ENCODE data around the gene POC1A. TPM values are rescaled to one million over a fixed set of nuclear protein-coding genes. Genes with fewer than 3 reads are reported as not detected.
"Not testable (repeated sequence)": the region's sequence is repeated elsewhere in the genome, so short reads cannot be mapped to it uniquely, and the experiment has no call there.

The POC1A gene
- total RNA-seq, 1 experiment from 2014 or later, result 9.8 TPM

DNA sequence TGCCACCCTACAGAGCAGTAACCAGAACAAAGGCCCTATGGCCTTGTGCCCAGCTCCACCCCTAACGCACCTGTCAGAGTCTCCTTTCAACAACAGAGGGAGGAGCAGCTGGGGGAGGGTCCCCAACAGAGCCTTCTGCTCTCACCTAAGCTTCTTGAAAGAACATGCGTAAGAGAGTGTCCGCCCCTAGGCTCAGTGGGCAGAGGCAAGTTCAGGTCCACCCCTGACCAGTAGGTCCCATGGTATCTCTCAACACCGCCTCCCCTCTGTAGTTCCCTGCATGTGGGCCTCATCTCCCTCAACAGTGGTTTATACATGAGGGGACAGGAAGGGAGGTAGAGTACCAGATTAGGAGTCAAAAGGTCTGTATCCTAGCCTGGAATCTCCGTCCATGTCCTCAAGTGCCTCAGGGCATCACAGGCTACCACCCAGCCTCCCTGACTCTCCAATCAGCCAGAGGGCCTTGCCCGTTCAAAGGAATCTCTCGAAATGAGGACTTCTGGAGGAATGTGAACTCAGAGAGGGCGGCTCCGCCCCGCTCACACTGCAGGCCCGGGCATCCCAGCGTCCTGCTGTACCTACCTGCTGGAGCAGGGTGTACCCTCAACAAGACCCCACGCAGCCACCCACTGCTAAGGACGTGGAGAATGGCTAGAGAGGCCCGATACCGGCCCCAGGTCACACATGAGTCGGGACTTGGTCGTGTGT lies 680 bp downstream of the POC1A start:
- H3K27ac Mint-ChIP-seq (ENCODE audit: low read depth, unreplicated experiment), result peak overlapping the region; percentile 96
- peaks cover 10% of the 10 kb centered on the region for H3K4me1 Mint-ChIP-seq (ENCODE audit: insufficient read depth, unreplicated experiment)
- intact Hi-C loops (cut with micrococcal nuclease), result loop anchor here (2.0 to 5.0 kb wide), 3 partner anchors 45 to 184 kb away; partner anchors contain the start of gene ALAS1
- H3K27me3 Mint-ChIP-seq (ENCODE audit: insufficient read depth, unreplicated experiment), result no peaks in the 10 kb centered on the region
- TF ChIP-seq, protein P1, sequence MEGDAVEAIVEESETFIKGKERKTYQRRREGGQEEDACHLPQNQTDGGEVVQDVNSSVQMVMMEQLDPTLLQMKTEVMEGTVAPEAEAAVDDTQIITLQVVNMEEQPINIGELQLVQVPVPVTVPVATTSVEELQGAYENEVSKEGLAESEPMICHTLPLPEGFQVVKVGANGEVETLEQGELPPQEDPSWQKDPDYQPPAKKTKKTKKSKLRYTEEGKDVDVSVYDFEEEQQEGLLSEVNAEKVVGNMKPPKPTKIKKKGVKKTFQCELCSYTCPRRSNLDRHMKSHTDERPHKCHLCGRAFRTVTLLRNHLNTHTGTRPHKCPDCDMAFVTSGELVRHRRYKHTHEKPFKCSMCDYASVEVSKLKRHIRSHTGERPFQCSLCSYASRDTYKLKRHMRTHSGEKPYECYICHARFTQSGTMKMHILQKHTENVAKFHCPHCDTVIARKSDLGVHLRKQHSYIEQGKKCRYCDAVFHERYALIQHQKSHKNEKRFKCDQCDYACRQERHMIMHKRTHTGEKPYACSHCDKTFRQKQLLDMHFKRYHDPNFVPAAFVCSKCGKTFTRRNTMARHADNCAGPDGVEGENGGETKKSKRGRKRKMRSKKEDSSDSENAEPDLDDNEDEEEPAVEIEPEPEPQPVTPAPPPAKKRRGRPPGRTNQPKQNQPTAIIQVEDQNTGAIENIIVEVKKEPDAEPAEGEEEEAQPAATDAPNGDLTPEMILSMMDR (IDR thresholded peaks at IDR 0.05; ENCODE audit: unreplicated experiment), result no peak
- H3K9me3 Mint-ChIP-seq (ENCODE audit: unreplicated experiment), result no peaks in the 10 kb centered on the region
- ChIA-PET CTCF (interaction anchor here (0.5 to 2.0 kb wide), 7 partner anchors 9 to 187 kb away, joined by 3 to 9 read pairs (median 6); no protein-coding TSS in a partner anchor), POLR2A (interaction anchor here (0.6 to 1.7 kb wide), 16 partner anchors 9 to 211 kb away, joined by 3 to 14 read pairs (median 5); partner anchors contain the start of genes ABHD14B, ACY1, DUSP7 and GLYCTK)
- H3K4me3 Mint-ChIP-seq (ENCODE audit: unreplicated experiment), result peak overlapping the region; percentile 93
- peaks cover 18% of the 10 kb centered on the region for H3K36me3 Mint-ChIP-seq (ENCODE audit: insufficient read depth, unreplicated experiment)
- TSS peak; percentile 46 for BruUV-seq (replicated peaks)
- peak; percentile 40 for DNase-seq (ENCODE audit: unreplicated experiment)

DNA sequence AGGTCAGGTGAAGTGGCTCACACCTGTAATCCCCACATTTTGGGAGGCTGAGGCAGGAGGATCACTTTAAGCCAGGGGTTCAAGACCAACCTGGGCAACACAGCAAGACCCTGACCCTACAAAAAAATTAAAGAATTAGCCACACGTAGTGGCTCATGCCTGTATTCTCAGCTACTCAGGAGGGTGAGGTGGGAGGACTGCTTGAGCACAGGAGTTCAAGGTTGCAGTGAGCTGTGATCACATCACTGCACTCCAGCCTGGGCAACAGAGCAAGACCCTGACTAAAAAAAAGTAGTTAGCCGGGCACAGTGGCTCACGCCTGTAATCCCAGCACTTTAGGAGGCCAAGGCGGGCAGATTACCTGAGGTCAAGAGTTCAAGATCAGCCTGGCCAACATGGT lies 2.2 kb downstream of the POC1A start:
- H3K4me1 Mint-ChIP-seq (ENCODE audit: insufficient read depth, unreplicated experiment), result peaks cover 10% of the 10 kb centered on the region
- H3K4me3 Mint-ChIP-seq (ENCODE audit: unreplicated experiment); BruUV-seq (replicated peaks); H3K27me3 Mint-ChIP-seq (ENCODE audit: insufficient read depth, unreplicated experiment); DNase-seq (ENCODE audit: unreplicated experiment); H3K9me3 Mint-ChIP-seq (ENCODE audit: unreplicated experiment); H3K27ac Mint-ChIP-seq (ENCODE audit: low read depth, unreplicated experiment): not testable (repeated sequence)
- ChIA-PET CTCF (interaction anchor here (0.6 to 0.8 kb wide), 2 partner anchors 9 to 68 kb away, joined by 3 to 6 read pairs; no protein-coding TSS in a partner anchor), POLR2A (interaction anchor here (0.6 to 1.0 kb wide), 2 partner anchors 85 to 178 kb away, joined by 3 read pairs; partner anchors contain the start of gene ABHD14B)
- intact Hi-C loops (cut with micrococcal nuclease), result loop anchor here (5.0 kb wide), 1 partner anchor 185 kb away; no protein-coding TSS in a partner anchor
- H3K36me3 Mint-ChIP-seq (ENCODE audit: insufficient read depth, unreplicated experiment), result peaks cover 28% of the 10 kb centered on the region

DNA sequence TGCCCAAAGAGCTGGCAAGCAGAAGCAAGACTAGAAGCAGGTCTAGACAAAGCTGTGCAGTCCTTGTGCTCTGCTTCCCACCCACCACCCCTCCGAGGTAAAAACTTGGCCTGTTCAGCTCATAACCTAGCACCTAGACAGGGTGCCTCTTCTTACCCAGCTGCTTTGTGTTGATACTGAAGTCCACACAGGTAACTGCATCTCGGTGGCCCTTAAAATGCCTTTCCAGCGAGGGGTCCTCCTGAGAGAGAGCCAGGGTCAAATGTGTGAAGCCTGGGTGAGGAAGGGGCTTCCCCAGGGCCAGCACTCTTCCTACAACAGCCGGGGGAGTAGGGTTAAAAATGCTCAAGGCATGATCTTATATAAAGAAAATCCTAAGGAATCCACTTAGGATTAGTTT lies 3.4 kb downstream of the POC1A start:
- CTCF ChIA-PET, result interaction anchor here (0.5 to 1.4 kb wide), 6 partner anchors 65 to 1892 kb away, joined by 3 to 16 read pairs (median 3); partner anchors contain the start of genes ABHD14A and ABHD14B
- POLR2A ChIA-PET, result no interaction called here
- H3K36me3 Mint-ChIP-seq (ENCODE audit: insufficient read depth, unreplicated experiment), result peaks cover 34% of the 10 kb centered on the region
- intact Hi-C loops (cut with micrococcal nuclease), result loop anchor here (5.0 kb wide), 1 partner anchor 186 kb away; no protein-coding TSS in a partner anchor
- no peaks in the 10 kb centered on the region for H3K27me3 Mint-ChIP-seq (ENCODE audit: insufficient read depth, unreplicated experiment)
- BruUV-seq (replicated peaks), result no TSS peak
- DNase-seq (ENCODE audit: unreplicated experiment), result no peak
- no peak overlapping the region for H3K27ac Mint-ChIP-seq (ENCODE audit: low read depth, unreplicated experiment)
- H3K4me1 Mint-ChIP-seq (ENCODE audit: insufficient read depth, unreplicated experiment), result peaks cover 10% of the 10 kb centered on the region
- no peak overlapping the region for H3K4me3 Mint-ChIP-seq (ENCODE audit: unreplicated experiment)
- TF ChIP-seq, protein P1 (IDR thresholded peaks at IDR 0.05; ENCODE audit: unreplicated experiment), result no peak
- H3K9me3 Mint-ChIP-seq (ENCODE audit: unreplicated experiment), result no peaks in the 10 kb centered on the region

DNA sequence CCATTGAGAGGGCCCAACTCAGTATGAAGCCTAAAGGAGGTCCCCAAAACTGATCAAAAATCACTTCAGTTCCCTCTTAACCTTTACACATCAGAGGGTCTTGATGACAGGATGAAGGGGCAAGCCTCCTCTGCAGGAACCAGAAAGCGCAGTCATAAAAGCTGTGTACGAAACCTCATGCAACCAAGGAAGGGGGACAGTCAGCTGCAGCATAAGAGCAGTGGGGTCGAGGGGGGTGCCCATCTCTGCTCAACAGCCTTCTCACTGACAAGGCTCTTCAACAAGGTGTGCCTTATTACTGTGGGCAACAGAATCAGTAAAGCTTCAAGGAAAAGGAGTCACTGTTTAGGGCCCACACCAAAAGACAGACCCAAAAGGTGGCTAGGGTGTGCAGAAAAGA lies 3.9 kb downstream of the POC1A start:
- POLR2A ChIA-PET, result interaction anchor here (0.7 kb wide), 1 partner anchor 146 kb away, joined by 3 read pairs; no protein-coding TSS in a partner anchor
- intact Hi-C loops (cut with micrococcal nuclease), result loop anchor here (5.0 kb wide), 1 partner anchor 187 kb away; no protein-coding TSS in a partner anchor

More for the DNA sequence above, 3.9 kb downstream of the POC1A start:
- no peak for DNase-seq (ENCODE audit: unreplicated experiment)
- no peaks in the 10 kb centered on the region for H3K9me3 Mint-ChIP-seq (ENCODE audit: unreplicated experiment)
- H3K4me3 Mint-ChIP-seq (ENCODE audit: unreplicated experiment), result no peak overlapping the region
- H3K36me3 Mint-ChIP-seq (ENCODE audit: insufficient read depth, unreplicated experiment), result peaks cover 39% of the 10 kb centered on the region
- no TSS peak for BruUV-seq (replicated peaks)
- CTCF ChIA-PET, result interaction anchor here (0.5 to 1.4 kb wide), 6 partner anchors 66 to 296 kb away, joined by 3 to 16 read pairs (median 4); partner anchors contain the start of genes ABHD14A and ABHD14B
- H3K27ac Mint-ChIP-seq (ENCODE audit: low read depth, unreplicated experiment), result no peak overlapping the region
- TF ChIP-seq, protein P1 (IDR thresholded peaks at IDR 0.05; ENCODE audit: unreplicated experiment), result no peak
- H3K4me1 Mint-ChIP-seq (ENCODE audit: insufficient read depth, unreplicated experiment), result peaks cover 10% of the 10 kb centered on the region
- no peaks in the 10 kb centered on the region for H3K27me3 Mint-ChIP-seq (ENCODE audit: insufficient read depth, unreplicated experiment)

All from MCF 10A (cell line).